ELF-1 (cell line): Measurements from ENCODE around the gene LRRC42.
A peak's percentile ranks its signal among the peaks of the same experiment; 100 is the strongest.
"Not testable (repeated sequence)": the region's sequence is repeated elsewhere in the genome, so short reads cannot be mapped to it uniquely, and the experiment has no call there.

Experiments used
- DNase-seq: peaks from one replicate; pipeline ENCODE4 v3.0.0-alpha.2; 2016; ENCODE audit warnings: low read depth, low spot score

Gene LRRC42

DNA sequence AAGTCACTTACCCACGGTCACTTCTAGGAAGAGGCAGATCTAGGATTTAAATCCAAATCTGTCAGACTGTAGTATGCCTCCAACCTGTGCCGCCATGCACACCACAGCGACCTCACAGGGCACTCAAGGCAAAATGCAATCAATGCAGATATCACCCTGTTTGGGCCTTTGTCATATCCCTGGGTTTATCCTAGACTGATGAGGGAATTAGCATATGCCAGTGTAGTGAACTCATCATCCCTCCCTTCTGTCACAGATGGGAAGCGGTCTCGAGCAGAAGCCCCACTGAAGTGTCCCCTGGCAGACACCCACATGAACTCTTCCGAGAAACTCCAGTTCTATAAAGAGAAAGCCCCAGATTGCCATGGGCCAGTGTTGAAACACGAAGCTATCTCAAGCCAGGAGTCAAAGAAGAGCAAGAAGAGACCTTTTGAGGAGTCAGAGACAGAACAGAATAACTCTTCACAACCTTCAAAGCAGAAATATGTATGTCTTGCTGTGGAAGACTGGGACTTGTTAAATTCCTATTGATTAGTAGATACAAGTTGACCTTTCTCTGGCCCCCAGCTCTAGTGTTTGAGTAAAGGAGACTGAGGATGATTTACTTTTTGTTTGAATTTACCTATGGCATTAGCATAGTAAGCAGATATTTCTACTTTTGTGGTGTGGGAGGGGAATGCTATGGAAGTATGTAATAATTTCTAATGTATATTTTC is 21.4 kb downstream of the LRRC42 start:
- DNase-seq, result no peak

DNA sequence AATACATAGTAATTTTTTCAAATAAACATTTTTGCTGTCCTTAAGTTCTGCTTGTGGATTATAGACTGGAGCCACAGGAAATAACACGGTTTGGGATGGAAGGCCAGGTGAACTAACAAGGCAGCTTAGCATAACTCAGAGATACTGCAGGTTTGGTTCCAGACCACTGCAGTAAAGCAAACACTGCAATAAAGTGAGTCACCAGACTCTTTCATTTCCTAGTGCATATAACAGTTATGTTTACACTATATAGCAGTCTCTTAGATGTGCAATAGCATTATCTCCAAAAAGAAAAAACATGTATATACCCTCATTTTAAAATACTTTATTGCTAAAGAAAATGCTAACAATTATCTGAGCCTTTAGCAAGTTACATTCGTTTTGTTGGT is 22.0 kb downstream of the LRRC42 start:
- DNase-seq, result no peak

DNA sequence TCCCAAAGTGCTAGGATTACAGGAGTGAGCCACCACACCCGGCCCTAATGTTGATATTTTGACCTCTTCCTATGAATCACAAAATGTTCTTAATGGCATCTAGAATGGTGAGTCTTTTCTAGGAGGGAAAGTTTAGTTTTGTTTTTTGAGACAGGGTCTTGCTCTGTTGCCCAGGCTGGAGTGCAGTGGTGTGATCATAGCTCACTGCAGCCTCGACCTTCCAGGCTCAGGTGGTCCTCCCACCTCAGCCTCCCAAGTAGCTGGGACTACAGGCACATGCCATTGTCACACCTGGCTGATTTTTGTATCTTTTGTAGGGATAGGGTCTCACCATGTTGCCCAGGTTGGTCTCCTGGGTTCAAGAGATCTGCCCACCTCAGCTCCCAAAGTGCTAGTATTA is 23.2 kb downstream of the LRRC42 start:
- not testable (repeated sequence) for DNase-seq

DNA sequence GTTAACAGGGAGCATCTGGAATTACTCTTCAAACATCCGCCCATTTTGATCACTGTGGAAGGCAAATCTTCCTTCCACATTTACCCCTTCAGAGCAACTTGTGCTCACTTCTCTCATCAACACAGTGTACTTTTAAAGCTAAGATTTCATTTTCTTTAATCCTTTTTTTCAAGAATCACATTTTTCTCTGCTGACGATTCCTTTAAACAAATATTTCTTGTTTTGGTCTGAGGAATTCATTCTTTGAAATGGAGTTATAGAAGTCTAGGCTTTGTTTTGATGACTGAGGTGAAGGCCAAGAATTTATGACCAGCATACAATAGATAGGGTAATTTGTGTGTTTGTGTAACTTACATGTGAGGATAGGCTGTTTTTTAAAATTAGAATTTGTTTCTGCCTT is 25.6 kb downstream of the LRRC42 start:
- DNase-seq, result no peak

DNA sequence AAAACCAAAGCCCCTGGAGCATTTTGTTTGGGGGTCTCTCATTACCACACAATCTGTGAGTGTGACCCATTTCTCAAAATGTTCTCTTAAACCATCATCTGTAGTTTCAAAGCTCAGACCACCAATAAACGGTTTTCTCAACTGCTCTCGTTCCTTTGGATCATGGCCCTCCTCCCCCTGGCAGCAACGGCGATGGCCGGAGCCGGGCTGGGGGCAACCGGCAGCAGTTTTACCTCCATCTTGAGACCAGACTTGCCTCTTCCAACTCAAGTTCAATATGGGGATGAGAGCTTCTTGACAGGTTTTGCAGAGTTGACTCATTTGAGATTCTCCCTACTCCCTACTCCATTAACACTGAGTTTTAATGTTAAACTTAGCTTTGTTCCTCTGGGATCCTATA is 29.7 kb downstream of the LRRC42 start:
- no peak for DNase-seq

DNA sequence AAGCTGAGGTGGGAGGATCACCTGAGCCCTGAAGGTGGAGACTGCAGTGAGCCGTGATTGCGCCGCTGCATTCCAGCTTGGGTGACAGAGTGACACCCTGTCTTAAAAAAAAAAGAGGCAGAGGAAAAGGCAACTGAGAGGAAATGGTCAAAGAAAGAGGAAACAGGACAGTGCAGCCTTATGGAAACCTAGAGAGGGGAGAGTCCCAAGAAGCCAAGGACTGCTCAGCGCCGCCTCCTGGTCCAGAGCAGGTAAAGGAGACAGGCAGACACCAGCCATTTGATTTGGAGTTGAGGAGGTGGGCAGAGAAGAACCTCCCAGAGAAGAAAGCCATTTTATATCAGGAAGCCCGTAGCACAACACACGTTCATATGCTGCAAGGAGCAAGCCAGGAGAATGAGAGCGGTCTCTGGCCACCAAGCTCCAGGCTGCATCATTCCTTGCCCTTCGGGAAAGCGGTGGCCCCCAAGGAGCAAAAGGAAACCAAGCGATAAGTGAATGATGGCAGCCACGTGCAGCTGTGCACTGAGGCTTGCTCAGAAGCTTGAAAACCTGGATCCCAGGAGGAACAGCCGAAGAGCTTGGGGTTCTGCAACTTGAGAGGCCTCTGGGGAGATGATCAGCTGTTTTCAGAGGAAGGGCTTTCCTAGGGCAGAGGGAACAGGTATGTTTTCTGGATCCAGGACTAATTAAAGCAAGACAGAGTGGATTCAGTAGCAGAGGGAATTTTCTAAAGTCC is 33.7 kb downstream of the LRRC42 start:
- DNase-seq, result peak; percentile 27

DNA sequence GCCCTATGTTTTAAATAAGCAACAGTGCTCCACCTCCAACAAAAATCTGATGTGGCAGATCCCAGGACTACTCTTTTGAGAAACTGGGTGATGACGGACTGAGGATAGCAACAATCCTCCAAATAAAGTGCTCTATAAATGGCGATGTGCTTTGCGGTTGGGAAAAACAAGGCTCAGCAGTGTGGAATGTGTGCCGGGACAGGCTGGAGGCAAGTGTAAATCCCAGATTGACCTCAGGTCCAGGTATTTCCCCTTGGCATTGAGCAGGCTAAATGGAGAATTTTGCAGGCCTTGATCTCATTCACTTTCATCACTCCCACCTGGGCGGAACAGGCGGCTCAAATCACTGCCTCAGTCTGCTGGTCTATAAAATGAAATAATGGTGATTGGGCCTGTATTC is 35.1 kb downstream of the LRRC42 start:
- peak; percentile 35 for DNase-seq

DNA sequence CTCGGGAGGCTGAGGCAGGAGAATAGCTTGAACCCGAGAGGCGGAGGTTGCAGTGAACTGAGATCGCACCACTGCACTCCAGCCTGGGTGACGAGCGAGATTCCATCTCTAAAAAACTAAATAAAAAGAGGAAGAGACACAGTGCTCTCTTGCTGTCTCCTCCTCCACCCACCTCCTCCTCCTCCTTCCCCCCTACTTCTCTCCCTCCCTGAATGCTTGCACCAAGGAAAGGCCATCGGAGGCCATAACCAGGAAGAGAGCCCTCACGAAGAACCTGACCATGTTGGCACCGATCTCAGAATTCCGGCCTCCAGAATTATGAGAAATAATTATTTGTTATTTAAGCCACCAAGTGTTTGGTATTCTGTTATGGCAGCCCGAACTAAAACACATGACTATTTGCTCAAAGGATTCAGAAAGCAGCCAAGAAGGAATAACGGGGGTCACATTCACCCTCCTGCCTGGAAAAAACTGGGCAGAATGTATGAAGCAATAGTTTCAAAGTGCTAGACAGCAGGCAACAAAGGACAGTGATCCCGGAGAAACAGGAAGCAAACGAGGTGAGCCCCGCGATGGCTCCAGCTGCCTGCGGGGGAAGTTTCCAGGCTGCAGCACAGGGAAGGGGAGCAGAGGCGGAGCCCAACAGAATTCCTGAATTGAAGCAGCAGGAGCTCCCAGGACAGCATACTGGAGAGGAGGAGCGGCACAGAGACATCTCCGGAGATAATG is 36.0 kb downstream of the LRRC42 start:
- peak; percentile 86 for DNase-seq

DNA sequence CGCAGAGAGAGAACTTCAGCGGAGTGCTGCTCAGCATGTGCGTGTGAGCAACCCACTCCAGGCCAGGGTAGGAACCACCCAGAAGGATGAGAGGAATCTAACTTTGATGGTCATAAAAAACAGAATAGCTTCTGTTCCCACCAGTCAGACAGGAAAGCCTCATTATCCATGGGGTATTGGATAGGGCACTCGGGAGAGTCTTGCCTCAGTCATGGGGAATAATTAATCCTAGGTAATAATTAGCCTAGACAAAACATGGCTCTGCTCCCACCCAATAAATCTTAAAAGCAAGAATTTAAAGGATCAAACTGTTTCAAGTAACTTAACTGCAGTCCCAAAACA is 36.6 kb downstream of the LRRC42 start:
- DNase-seq, result no peak

DNA sequence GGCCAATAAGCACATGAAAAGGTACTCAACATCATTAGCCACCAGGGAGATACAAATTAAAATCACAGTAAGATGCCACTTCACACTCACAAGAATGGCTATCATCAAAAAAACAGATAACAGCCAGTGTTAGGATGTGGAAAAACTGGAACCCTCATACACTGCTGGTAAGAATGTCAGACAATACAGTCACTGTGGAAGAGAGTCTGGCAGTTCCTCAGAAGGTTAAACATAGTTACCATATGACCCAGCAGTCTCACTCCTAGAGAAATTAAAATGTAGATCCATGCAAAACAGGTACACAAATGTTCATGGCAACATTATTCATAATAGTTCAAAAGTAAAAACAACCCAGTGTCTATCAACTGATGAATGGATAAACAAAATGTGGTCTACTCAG is 38.6 kb downstream of the LRRC42 start:
- DNase-seq, result no peak

DNA sequence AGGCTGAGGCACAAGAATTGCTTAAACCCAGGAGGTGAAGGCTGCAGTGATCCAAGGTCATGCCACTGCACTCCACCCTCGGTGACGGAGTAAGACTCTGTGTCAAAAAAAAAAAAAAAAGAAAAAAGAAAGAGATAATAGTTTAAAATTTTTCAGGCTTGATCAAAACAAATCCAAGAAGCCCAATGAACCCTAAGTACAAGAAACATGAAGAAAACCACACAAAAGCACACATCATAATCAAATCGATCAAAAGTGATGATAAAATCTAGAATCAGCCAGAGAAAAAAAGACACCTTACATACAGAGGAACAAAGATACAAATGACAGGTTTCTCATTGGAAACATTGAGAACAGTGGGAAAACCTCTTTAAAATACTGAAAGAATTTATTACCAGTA is 40.3 kb downstream of the LRRC42 start:
- DNase-seq, result no peak

DNA sequence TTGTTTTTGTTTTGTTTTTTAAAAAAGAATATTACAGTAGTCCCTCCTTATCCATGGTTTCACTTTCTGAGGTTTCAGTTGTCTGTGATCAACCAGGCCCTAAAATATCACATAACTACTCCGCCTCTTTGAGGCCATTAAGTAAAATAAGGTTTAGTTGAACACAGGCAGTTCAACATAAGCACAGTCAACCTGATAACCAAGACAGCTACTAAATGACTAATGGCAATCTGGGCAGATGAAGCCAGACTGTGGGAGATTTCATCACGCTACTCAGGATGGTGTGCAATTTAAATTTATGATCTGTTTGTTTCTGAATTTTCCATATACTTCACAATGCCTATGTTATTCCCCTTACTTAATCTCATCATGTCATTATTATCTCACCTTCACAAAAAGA is 41.7 kb downstream of the LRRC42 start:
- no peak for DNase-seq

DNA sequence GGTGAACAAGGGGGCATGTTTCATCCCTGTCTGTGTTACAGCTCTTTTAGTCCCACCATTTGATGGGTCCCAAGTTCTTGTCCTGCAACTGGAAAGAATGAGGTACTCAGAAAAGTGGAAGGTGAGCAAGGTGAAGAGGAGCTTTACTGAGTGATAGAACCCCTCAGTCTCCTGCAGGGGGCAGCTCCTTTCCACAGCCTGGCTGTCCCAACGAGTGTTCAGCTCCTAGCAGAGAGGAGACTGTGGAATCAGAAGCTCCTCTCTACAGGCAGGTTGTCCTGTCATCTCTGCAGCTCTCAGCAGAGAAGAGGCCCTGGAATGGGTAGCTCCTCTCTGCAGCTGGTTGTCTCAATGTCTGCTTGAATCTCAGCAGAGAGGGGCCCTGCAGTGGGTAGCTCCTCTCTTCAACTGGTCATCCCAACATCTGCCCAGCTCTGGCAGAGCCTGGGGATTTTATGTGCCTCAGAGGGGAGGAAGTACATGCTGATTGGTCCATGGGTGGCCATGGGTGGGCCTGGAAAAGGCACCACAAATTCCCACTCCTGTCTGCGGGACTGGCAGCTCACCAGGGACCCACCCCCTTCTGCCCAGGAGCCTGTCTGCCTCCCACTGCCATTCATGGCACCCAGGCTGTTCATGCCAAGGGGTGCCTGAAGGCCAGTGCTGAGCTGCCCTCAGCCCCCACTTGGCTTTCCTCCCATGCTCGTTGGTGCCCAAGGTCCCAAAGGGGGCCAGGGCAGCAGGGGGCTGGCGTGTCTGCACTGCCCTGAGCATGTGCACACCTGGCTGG is 46.1 kb downstream of the LRRC42 start:
- no peak for DNase-seq

DNA sequence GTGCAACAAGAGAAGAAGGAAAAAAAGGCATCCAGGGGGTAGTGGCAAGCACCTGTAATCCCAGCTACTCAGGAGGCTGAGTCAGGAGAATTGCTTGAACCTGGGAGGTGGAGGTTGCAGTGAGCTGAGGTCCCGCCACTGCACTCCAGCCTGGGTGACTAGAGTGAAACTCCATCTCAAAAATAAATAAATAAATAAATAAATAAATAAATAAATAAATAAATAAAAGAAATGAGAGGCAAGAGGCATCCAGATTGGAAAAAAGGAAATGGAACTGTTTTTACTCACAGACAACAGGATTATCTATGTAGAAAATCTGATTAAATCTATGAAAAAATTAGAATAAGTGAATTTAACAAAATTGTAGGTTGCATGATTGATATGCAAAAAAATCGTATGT is 48.4 kb downstream of the LRRC42 start:
- not testable (repeated sequence) for DNase-seq

DNA sequence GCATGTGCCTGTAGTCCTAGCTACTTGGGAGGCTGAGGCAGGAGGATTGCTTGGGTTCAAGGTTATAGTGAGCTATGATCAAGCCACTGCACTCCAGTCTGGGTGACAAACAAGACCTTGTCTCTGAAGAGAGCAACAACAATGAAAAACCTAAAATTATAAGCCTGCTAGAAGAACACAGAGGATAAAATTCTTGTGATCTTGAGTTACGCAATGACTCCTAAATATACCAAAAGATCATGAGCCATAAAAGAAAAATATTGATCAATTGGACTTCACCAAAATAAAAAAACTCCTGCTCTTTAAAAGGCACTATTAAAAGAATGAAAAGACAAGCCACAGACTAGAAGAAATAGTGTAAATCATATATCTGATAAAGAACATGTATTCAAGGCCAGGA is 49.5 kb downstream of the LRRC42 start:
- DNase-seq, result no peak

DNA sequence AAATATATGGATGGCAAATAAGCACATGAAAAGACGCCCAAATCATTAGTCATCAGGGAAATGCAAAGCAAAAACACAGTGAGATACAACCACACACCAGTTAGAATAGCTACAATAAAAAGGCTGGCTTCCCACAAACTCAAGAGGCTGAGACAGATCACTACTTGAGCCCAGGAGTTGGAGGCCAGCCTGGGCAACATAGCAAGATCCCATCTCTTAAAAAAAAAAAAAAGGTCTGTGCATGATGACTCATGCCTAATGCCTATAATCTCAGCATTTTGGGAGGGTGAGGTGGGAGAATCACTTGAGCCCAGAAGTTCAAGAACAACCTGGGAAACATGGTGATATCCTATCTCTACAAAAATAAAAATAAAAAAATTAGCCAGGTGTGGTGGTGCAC is 52.1 kb downstream of the LRRC42 start:
- DNase-seq, result no peak

DNA sequence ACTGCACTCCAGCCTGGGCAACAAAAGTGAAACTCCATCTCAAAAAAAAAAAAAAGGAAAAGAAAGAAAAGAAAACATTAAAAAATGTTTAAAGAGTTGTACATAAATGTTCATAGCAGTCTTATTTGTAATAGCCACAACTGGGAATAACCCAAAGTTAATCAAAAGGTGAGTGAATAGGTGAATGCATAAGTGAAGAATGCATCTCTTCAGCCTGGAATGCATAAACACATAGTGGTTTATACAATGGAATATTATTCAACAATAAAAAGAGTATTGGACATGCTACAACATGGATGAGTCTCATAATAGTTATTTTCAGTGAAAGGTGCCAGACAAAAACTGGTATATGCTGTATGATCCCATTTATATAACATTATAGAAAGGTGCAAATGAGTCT is 53.8 kb downstream of the LRRC42 start:
- no peak for DNase-seq

DNA sequence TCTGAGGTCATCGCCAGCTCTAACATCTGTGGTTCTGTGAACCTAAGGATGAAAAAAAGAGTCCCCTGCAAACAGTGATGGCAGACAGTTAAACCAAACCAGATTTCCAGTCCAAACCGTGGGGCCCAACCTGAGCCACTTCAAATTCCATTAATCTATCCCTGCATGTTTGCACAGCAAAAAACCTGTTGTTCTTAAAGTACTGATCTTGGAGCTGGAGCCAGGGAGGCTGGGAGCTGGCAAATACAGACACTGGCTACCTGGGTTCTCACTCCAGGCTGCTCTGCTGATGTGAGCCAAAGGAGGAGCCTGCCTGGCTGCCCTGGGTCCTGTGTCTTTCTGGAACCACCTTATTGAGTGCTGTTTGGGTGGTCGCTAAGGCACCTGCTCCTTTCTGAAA is 55.4 kb downstream of the LRRC42 start:
- no peak for DNase-seq

DNA sequence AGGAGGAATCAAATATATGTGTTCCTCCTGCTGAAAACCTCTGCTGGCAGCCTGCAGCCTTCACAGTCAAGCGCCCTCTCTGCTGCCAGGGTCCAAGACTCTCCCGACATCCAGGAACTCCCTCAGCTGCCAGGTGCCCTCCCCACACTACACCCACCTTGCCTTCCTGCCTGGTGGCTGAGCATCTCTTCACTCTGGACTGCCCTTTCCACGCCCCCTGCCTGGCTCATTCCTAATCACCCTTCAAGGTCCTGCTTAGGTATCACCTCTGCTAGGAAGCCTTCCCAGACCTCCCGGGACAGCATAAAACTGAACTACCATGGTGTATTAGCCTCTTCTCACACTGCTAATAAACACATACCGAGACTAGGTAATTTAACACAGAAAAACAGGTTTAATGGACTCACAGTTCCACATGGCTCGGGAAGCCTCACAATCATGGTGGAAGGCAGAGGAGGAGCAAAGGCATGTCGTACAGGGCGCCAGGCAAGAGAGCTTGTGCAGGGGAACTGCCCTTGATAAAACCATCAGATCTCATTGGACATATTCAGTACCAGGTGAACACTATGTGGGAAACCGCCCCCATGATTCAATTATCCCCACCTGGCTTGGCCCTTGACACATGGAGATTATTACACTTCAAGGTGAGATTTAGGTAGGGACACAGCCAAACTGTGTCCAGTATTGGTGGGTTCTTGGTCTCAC is 56.5 kb downstream of the LRRC42 start:
- DNase-seq, result no peak

DNA sequence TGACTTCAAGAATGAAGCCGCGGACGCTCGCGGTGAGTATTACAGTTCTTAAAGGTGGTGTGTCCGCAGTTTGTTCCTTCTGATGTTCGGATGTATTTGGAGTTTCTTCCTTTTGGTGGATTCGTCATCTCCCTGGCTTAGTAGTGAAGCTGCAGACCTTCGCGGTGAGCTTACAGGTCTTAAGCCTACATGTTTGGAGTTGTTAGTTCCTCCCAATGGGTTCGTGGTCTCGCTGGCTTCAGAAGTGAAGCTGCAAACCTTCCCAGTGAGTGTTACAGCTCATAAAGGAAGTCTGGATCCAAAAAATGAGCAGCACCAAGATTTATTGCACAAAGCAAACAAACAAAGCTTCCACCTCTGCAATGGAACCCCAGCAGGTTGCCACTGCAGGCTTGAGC is 57.1 kb downstream of the LRRC42 start:
- no peak for DNase-seq

DNA sequence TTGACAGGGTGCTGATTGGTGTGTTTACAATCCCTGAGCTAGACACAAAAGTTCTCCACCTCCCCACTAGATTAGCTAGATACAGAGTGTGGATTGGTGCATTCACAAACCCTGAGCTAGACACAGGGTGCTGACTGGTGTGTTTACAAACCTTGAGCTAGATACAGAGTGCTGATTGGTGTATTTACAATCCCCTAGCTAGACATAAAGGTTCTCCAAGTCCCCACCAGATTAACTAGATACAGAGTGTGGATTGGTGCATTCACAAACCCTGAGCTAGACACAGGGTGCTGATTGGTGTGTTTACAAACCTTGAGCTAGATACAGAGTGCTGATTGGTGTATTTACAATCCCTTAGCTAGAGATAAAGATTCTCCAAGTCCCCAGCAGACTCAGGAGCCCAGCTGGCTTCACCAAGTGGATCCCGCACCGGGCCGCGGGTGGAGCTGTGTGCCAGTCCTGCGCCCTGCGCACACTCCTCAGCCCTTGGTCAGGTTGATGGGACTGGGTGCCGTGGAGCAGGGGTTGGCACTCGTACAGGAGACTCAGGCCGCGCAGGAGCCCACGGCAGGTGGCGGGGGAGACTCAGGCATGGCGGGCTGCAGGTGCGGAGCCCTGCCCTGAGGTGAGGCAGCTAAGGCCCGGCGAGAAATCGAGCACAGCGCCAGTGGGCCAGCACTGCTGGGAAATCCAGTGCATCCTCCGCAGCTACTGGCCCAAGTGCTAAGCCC is 57.8 kb downstream of the LRRC42 start:
- not testable (repeated sequence) for DNase-seq
